Fibroblast of skin of back (primary cell): ENCODE measurements around the gene MED12L.

Experiments
- DNase-seq: peaks from one replicate; pipeline ENCODE4 v3.0.0-alpha.2; 2013

Gene MED12L

DNA sequence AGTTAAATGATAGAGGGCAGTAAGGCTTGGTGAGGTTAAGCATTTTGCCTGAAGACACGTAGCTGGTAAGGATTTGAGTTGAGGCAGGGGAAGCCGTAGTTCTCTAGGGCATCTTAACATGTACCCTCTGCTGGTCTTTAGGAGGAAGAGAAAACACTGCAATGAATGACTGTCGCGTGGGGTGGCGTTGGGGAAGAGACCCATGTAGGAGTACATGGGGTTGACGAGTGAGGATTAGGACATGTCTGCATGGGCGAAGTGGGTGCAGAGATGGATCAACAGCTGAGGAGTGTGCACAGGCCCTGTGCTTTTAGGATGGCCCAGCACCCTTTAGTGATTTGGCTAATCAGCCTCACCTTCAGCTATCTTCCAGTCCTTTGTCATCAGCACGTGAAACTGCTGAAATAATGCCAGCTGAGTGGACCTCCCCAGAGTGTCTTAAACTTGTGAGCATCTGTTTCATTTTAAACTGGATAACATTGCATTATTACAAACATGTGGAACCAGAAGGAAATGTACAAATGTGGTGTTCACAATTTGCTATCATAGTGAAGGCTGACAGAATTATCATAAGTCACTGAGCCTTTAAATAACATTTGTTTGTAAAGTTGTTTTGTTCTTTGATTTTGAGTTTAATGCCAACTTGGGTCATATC, 177.5 kb downstream of the MED12L start:
- no peak for DNase-seq

GRCh38 chr3:151264605-151265004, 179.1 kb downstream of the MED12L start:
- no peak for DNase-seq

DNA sequence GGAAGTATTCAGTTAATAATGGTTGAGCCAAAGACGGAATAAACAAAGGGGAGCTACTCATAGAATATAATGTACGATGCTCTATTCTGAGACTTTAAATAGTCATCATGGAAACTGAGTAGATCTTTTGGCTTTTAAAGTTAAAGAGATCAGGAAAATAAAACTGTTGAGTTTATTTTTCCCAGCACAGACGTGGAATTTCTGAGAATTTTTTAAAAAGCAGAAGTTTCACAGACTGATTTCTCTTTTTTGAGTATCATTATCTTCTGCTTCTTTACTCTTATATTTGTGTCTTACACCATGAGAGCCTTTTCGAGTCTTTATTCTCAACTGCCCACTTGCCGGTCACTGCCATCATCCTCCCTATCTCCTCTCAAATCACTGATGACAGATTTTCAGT, 179.7 kb downstream of the MED12L start:
- no peak for DNase-seq

DNA sequence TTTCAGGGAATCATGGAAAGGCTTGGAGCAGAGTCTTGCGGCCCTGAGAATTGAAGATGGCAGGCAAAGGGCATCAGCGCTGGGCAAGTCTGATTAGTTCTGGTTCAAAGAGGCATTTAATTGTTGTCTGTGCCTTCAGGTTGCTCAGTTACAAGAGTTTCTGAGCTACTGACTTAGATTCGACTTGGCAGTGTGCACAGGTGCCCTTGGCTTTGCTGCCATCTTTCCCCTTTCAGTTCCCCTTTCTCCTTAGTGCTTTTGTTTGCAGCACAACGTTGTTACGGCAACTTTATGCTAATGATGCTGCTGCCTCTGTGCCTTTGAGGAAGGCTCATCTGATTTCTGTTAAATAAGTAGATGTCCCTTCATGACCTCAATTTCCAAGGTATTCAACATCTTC, 180.4 kb downstream of the MED12L start:
- DNase-seq: no peak

DNA sequence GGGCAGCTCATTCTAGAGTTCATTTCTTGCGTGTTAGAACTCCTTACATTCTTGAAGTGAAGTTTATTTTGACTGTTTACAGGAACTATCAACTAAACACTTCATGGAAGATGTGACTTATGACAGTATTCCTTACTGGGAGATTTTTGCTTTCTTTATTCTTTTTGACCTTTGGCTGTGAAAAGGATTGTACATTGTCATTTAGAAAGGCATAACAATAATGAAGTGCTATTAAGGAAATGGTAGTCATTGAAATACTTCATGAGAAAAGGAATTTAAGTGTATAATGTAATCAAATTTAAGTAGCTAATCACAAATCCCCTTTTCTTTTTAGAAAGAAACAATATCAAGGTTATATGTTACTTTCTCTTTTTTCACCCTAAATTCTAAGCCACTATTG, 181.6 kb downstream of the MED12L start:
- no peak for DNase-seq

DNA sequence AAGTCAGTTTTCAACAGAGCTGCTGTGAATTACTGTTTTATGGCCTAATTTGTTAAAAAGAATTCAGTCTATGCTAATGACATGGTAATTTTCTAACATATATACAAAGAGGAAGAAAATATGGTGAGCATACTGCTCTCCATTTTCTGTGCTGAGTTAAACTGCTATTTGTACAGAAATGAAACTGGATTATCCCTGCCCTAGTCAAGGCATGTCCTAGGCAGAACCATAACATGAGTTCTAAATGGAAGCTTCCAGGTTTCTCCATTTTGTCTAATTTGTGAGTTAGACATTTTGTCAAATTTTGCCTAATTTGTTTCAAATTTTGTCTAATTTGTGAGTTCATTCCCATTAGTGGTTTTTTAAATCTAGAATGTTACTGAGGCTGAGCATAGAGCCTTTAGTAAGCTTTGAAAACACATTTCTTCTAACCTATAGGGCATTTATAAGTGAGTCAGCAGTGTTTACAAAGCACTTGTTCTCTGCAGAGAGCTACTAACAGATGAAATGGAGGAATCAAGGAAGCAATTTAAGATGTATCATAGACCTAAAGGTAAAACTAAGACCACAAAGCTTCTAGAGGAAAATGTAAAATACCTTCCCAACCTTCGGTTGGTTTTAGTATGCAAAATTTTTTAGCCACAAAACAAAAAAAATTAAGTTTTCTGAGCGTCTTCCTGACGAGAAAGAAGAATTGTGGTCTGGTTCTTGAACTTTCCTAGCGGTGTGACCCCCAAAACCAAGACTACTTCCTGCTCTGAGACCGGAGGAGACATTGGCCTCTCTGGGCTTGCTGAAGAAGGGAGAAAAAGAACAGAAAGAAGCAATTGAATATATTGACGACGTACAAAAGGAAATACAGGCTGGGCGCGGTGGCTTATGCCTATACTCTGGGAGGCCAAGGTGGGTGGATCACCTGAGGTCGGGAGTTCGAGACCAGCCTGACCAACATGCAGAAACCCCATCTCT, 183.1 kb downstream of the MED12L start:
- no peak for DNase-seq

DNA sequence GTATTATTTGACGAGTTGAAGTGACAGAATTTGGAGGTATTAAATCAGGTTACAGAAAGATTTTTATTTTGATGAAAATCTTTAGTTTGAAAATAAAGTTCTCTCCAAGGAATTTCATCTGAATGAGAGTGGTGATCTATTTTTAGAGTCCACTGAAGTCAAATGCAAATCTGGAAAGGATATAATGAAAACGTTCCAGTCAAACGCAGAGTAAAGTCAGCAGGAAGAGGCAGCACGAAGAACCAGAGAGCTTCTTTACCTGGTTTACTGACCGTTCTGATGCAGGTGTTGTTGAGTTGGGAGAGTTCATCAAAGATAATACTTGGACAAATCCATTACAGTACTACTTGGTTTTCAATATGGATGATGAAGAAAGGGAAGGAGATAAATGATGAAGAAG, 184.2 kb downstream of the MED12L start:
- DNase-seq: no peak

DNA sequence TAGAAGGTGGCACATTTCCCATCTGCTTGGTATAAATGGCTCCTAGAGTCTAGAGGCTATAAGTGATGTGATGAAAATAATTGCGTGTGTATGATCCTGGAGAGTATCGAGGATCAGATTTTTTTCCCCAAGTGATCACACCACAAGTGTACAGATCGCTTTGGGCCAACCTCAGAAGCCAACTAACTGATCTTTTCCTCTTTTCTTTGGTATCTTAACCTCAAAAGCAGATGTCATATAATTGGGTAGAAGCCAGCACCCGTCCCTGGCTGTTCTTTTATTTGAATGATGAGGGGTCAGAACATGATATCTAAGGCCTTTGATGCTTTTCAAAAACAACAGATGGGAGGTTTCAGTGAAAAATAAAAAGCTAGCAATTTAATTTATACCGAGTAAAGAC, 189.6 kb downstream of the MED12L start:
- DNase-seq: no peak

DNA sequence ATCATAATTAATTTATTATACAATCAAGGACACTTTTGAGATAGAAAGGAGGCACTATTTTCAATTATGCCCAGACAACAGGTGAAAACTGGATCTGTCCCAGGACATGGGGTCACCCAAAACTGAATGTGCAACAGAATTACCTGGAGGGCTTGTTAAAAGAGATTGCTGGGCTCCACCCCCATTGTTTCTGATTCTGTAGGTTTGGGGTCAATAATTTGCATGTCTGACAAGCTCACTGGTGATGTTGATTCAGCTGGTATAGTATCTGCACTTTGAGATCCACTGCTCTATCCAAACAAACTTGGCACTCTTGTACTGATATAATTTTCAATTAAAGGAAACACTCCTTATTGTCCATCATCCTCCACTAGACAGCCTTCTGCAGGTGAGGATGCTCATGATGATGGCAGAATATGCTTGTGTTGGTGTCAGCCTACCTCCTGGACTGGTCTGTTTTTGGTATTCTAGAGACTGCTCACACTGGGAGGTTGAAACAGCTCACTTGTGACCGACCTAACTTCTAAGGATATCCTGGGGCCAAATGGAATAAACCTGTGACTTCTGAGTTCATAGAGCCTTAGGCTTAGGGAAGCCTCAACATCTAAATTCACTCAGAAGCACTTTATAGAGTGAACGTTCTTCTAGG, 190.7 kb downstream of the MED12L start:
- DNase-seq: no peak

DNA sequence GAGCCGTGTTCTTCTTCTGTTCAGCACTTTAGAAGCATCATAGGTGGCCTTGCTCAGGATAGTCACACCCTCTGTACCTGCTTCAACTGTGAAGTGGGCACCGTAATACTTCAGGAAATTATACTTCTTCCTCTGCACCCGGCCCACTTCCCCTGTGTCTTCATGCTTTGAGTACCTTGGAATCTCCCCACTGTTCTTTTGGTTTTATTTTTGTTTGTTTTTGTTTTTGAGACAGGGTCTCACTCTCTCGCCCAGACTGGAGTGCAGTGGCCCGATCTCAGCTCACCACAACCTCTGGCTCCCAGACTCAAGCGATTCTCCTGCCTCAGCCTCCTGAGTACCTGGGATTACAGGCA, 191.2 kb downstream of the MED12L start:
- DNase-seq: no peak

DNA sequence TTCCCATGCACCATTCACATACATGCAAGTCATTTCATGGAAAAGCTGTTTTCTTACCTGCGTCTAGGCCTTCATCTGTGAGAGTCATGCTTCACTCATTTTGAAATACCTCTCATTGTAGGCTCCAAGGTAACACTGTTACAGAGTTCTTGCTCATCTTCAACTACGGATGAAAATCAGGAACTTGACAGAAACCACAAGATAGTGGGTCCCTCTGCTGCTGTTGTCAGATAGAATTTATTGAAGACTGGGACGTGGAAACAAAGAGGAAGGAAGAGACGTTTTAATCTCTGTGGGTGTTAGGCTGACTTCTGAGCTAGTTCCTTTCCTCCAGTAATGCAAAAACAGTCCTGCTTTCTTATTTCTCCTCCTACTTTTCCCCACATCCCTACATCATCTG, 192.8 kb downstream of the MED12L start, which contains the start of gene P2RY14:
Gene P2RY14 (minus strand): TSS at position 313 of the 400 bp plus-strand sequence. CDS start 64,226 bp downstream, outside the sequence.
- DNase-seq: no peak

DNA sequence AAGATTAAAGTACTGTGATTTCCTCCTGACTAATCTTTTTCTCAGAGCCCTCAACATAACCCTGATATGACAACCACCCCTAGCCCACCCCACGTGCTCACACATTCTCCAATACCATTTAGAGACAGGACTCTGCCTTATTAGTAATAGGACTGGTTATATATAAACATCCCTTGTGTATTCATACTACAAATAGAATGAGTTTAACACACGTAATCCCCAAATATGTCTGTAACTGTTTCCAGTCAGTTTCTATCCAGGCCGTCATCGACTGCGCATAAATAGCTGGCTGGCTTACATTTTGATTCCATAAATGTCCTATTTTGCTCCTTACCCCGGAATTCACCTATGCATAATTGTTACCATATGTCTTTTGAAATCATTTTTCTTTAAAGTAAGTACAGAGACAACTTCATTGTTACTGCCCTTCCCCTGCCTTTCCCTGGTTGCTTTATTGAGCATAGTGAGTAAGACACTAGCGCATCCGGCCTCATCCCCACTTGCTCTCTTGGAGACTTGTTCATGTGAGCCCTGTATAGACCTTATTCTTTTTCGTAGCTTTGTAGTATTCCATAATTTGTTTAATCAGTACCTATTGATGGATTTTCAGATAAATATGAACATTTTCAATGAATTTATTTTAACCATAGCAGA, 196.3 kb downstream of the MED12L start:
- DNase-seq: peak; percentile 81

DNA sequence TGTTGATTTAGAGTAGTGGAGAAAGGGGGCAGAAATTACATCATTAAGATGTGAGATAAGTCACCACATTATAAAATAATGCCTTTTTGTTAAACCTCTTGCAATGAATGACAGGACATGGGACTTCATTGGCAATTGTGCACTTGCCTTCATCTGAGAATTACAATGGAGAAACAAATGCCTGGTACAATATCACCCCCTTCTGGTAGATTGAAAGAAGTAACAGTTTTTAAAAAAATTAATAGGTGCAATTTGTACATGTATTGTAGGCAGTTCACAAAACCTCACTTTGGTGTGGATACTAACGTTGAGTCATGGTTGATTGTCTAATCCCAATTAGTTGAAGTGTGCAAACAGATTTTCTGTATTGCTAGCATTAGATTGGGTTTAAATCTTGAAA, 197.5 kb downstream of the MED12L start:
- peak; percentile 65 for DNase-seq

GRCh38 chr3:151283387-151283786, 197.9 kb downstream of the MED12L start:
- DNase-seq: no peak

DNA sequence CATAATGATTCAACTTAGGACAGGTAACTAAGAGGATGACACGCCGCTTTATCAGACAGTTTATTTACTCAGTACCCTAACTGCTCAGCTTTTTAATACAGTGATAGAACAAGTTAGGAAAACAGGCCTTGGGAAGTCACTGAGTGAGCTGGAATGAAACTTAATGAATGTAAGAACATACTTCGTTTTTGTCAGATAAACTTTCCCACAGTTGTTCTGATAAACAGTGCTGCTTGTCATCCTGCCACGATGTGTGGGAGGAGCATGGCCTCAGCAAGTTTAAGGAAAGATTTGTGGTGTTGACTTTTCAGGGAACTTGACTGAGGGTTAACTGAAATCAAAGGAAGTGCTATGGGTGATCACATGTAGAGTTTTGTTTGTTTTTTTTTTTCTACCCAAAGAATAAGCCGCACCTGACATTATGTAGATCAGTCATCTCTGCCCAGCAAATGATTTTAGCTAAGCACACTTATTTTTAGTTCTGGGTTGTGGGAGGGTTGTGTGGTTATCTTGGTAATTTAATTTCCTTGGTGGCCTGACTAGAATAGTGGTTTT, 198.5 kb downstream of the MED12L start:
- DNase-seq: peak; percentile 29

DNA sequence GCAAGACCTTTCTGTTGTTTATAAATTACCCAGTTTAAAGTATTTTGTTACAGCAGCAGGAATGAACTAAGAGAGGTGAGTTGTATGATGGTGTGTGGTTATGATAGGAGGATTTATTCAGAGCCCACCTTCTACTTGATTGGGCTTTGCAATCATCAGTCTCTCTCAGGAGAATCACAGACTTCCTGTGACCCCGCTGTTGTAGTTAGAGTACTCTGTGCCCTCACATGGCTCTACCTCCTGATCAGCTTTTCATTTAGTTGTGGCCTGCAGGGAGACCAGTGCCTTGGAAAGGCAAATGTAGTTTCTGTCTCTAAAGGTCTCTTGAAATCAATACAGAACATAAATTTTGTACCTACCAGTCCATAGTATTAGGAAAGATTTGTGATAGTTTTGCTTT, 200.5 kb downstream of the MED12L start:
- DNase-seq: no peak

DNA sequence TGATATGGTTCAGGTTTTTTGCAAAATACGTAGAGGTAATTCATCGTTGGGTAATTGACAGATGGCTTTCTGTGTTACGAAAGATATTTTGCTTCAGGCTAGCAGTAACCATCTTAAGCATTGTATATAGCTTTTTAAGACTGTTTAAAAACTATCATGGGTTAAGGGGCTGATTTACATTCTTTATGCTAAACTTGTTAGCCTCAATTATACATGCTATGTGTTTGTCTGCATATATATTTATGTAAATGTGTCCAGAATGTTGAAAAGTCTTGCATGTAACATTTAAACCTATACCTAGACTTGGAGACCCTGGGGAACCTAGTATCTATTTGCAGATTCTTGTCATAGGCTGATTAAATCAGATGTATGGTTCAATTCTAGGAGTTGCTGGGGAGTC, 204.0 kb downstream of the MED12L start:
- no peak for DNase-seq

DNA sequence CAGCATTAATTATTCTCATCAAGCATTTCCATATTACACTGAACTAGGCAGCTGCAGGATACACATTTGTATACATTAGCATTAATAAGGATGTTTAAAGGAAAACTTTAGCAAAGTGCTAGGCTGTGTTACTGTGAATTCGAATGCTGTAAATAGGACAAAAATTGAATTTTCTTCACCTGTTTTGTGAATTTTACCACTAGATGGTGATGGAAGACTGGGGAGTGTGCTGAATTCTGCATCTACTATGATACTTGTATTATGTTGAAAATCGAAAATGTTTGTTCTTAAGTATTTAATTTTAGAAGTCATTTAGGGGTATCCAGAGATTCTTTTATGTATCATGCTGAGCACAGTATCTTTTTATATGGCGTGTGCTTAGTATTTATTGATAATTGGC, 205.2 kb downstream of the MED12L start:
- DNase-seq: peak; percentile 42

DNA sequence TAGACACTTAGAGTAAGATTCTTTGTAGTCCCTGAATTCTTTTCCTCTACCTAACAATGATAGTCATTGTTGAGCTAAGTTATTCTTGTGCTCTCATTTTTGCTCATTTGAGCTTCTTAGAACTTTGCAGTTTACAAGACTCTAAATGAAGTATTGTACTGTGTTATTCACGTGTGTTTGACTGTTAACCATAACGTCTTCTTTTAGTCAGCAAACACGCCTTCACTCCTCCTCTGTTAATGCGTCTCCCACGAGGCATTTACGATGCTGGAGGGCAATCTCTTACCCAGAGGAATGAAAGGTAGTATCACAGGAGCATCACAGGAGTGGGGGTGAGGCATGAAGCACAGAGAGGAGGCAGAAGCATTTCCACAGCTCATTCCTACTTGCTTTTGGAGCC, 207.7 kb downstream of the MED12L start:
- no peak for DNase-seq

- no peak for DNase-seq
Measured at GRCh38 chr3:151296226-151296625, 210.8 kb downstream of the MED12L start.

DNA sequence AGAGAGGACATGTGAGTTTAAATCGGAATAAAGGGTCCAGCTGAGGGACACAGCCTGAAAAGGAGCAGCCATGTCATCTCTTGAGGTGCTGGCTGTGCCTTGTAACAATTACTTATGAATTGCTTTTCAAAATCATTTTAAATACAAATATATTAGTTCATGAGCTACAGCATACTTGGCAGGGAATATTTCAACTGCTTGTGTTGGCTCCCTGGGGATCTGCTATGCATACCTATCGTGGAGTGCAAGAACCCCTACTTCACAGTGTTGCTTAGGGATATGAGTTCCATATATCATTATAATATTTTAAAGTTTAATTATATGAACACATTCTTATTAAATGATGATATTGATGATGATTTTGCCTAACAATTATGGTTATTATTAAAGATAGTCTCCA, 212.0 kb downstream of the MED12L start:
- DNase-seq: peak; percentile 29

GRCh38 chr3:151299006-151299405, 213.5 kb downstream of the MED12L start:
- no peak for DNase-seq

GRCh38 chr3:151300539-151300938, 215.1 kb downstream of the MED12L start:
- no peak for DNase-seq
